Kidney tubule cell (primary cell): Measurements from ENCODE around the gene STK32C.
"Not testable (repeated sequence)": the region's sequence is repeated elsewhere in the genome, so short reads cannot be mapped to it uniquely, and the experiment has no call there.

Experiments used
- DNase-seq: peaks from one replicate; pipeline ENCODE4 v3.0.0-alpha.2; 2018; ENCODE audit warnings: low spot score

The STK32C gene

GRCh38 chr10:132337854-132338253 lies 30.1 kb upstream of the STK32C start:
- not testable (repeated sequence) for DNase-seq

- DNase-seq = no peak
Measured at GRCh38 chr10:132336919-132337407, 29.2 kb upstream of the STK32C start.

- DNase-seq = no peak
Measured at GRCh38 chr10:132336064-132336746, 28.5 kb upstream of the STK32C start.

GRCh38 chr10:132335189-132336063 lies 27.7 kb upstream of the STK32C start:
- no peak for DNase-seq

GRCh38 chr10:132334631-132335188 lies 27.0 kb upstream of the STK32C start:
- no peak for DNase-seq

- DNase-seq = no peak
Measured at GRCh38 chr10:132333386-132333785, 25.6 kb upstream of the STK32C start.

GRCh38 chr10:132332433-132332754 lies 24.6 kb upstream of the STK32C start:
- DNase-seq = no peak

- peak; percentile 98 for DNase-seq
Measured at GRCh38 chr10:132331601-132332432, 24.1 kb upstream of the STK32C start, which contains the start of gene LRRC27. Gene LRRC27 (plus strand): TSS chr10:132332193. CDS start chr10:132333525, 1,332 bp downstream.

GRCh38 chr10:132330486-132330833 lies 22.7 kb upstream of the STK32C start:
- DNase-seq = no peak

GRCh38 chr10:132329565-132330485 lies 22.1 kb upstream of the STK32C start:
- DNase-seq = peak; percentile 86

- peak; percentile 52 for DNase-seq
Measured at GRCh38 chr10:132328738-132329137, 21.0 kb upstream of the STK32C start.

GRCh38 chr10:132328106-132328505 lies 20.4 kb upstream of the STK32C start:
- DNase-seq = no peak

GRCh38 chr10:132326925-132327324 lies 19.2 kb upstream of the STK32C start:
- no peak for DNase-seq

GRCh38 chr10:132326344-132326889 lies 18.7 kb upstream of the STK32C start:
- peak; percentile 38 for DNase-seq

GRCh38 chr10:132324186-132324585 lies 16.4 kb upstream of the STK32C start:
- no peak for DNase-seq

GRCh38 chr10:132322586-132323048 lies 14.9 kb upstream of the STK32C start:
- DNase-seq = no peak

- DNase-seq = no peak
Measured at GRCh38 chr10:132321726-132322125, 14.0 kb upstream of the STK32C start.

GRCh38 chr10:132320654-132321469 lies 13.1 kb upstream of the STK32C start:
- DNase-seq = no peak

GRCh38 chr10:132319853-132320653 lies 12.3 kb upstream of the STK32C start:
- DNase-seq = peak; percentile 87
